ENCODE data around the gene SLC2A9. TPM values are rescaled to one million over a fixed set of nuclear protein-coding genes. Genes with fewer than 3 reads are reported as not detected.

SLC2A9 gene
- total and polyA plus RNA-seq, 2 of the 8 experiments (the other 6 are each of a cell fraction or from before 2014, with no cell fraction given): 0.20 to 0.26 TPM

GRCh38 chr4:9782136-9782436 is 239.2 kb downstream of the SLC2A9 start:
- WGBS, 2 experiments (ENCODE audit: extremely low coverage in 1 of 2, insufficient coverage in 1 of 2, insufficient read length in 1 of 2, insufficient replicate concordance in 2 of 2, low coverage in 1 of 2, low lambda C conversion rate in 2 of 2, missing lambda C conversion rate in 1 of 2): 80% methylated on average over 19 of the region's 22 CpGs; no CpG with 5 or more reads in 1 of the 2 experiments
- POLR2A ChIA-PET (ENCODE audit: partially characterized antibody): no interaction called here
- no peak for FAIRE-seq
- TF ChIP-seq KDM5A (IDR thresholded peaks at IDR 0.05; ENCODE audit: low read length): no peak
- no peak for TF ChIP-seq NRF1 (IDR thresholded peaks at IDR 0.05; ENCODE audit: low read depth, low read length)
- TF ChIP-seq SRF (IDR thresholded peaks at IDR 0.05; ENCODE audit: low read depth, low read length): no peak
- TF ChIP-seq RFX5 (IDR thresholded peaks at IDR 0.05; ENCODE audit: borderline replicate concordance, low read depth, low read length): no peak
- TF ChIP-seq RNF2 (IDR thresholded peaks at IDR 0.05; ENCODE audit: borderline replicate concordance, low read depth, low read length, missing control alignments, poor library complexity, severe bottlenecking): no peak
- no peak for TF ChIP-seq CTCF (IDR thresholded peaks at IDR 0.05; ENCODE audit: control extremely low read depth in 1 of 3, insufficient read depth in 1 of 3, low read depth in 1 of 3, low read length in 3 of 3)
- TF ChIP-seq POU5F1 (IDR thresholded peaks at IDR 0.05; ENCODE audit: low read depth, low read length): no peak
- TF ChIP-seq SIRT6 (IDR thresholded peaks at IDR 0.05; ENCODE audit: low read length): no peak
- TF ChIP-seq YY1 (IDR thresholded peaks at IDR 0.05; ENCODE audit: low read depth, low read length): no peak
- no peak for TF ChIP-seq GTF2F1 (IDR thresholded peaks at IDR 0.05; ENCODE audit: borderline replicate concordance, low read depth, low read length)
- no peak for TF ChIP-seq SP2 (IDR thresholded peaks at IDR 0.05; ENCODE audit: low read length)
- no peak for TF ChIP-seq TBP (IDR thresholded peaks at IDR 0.05; ENCODE audit: low read depth, low read length)

More at GRCh38 chr4:9782136-9782436, 239.2 kb downstream of the SLC2A9 start:
- H3K18ac ChIP-seq (ENCODE audit: extremely low read depth, low read length): no peak overlapping the region
- no peaks in the 10 kb centered on the region for H4K20me1 ChIP-seq (replicated peaks in 1 of 2; ENCODE audit: control insufficient read depth in 1 of 2, insufficient read depth in 2 of 2, low read length in 2 of 2)
- H2AFZ ChIP-seq (ENCODE audit: low read length): 0 out of 2 replicates have a peak overlapping the region, but pooled peaks have one; percentile 50
- no peak overlapping the region for H4K5ac ChIP-seq (ENCODE audit: insufficient read length, low read depth, low read length)
- CTCF ChIA-PET (ENCODE audit: partially characterized antibody): interaction anchor here (1.2 kb wide), 1 partner anchor 100 kb away, joined by 3 read pairs; no protein-coding TSS in a partner anchor
- H3K9me3 ChIP-seq (ENCODE audit: insufficient read depth in 2 of 2, low read depth in 1 of 2, low read length in 1 of 2): no peaks in the 10 kb centered on the region
- peaks cover 13 to 36% (median 31%) of the 10 kb centered on the region in 4 experiments for H3K27me3 ChIP-seq (replicated peaks in 1 of 4; ENCODE audit: control insufficient read depth in 3 of 4, extremely low read depth in 1 of 4, insufficient read depth in 3 of 4, low read length in 3 of 4)
- H2AK5ac ChIP-seq (ENCODE audit: low read depth, low read length): no peak overlapping the region
- H3K27ac ChIP-seq (ENCODE audit: low read depth, low read length): no peak overlapping the region
- no peaks in the 10 kb centered on the region for H3K79me2 ChIP-seq (ENCODE audit: control insufficient read depth in 1 of 2, insufficient read depth in 2 of 2, low read length in 2 of 2)
- no peak overlapping the region for H2BK5ac ChIP-seq (ENCODE audit: low read depth, low read length)
- H3K4me2 ChIP-seq (ENCODE audit: insufficient read depth in 1 of 2, low read depth in 2 of 2, low read length in 2 of 2): peak overlapping the region; percentile 51 to 79
- H3K4me1 ChIP-seq (replicated peaks in 1 of 4; ENCODE audit: control insufficient read depth in 3 of 4, insufficient read depth in 4 of 4, low read length in 3 of 4): no peaks in the 10 kb centered on the region; a peak in 1 of 7 replicates
- no peak overlapping the region for H4K8ac ChIP-seq (ENCODE audit: extremely low read depth, insufficient read depth, low read length)
- 0 out of 2 replicates have a peak overlapping the region, but pooled peaks have one; percentile 39 for H2BK12ac ChIP-seq (ENCODE audit: low read depth, low read length)
- H3K36me3 ChIP-seq (ENCODE audit: control insufficient read depth in 2 of 4, insufficient read depth in 4 of 4, low read length in 3 of 4): no peaks in the 10 kb centered on the region
- no peak overlapping the region for H2BK15ac ChIP-seq (ENCODE audit: low read length)
- no peaks in the 10 kb centered on the region; the same call in 1 of the 2 replicates for H3K23me2 ChIP-seq (ENCODE audit: low read depth, low read length)
- H3K56ac ChIP-seq (replicated peaks; ENCODE audit: insufficient read length, low read depth, low read length): no peak overlapping the region
- H3K4ac ChIP-seq (replicated peaks; ENCODE audit: insufficient read length, low read depth, low read length): no peak overlapping the region
- no peak overlapping the region for H3K23ac ChIP-seq (ENCODE audit: insufficient read length)
- H3K9ac ChIP-seq (replicated peaks in 1 of 4; ENCODE audit: extremely low read depth in 1 of 4, low read depth in 3 of 4, low read length in 3 of 4): no peak overlapping the region
- no peak overlapping the region for H4K91ac ChIP-seq (replicated peaks; ENCODE audit: insufficient read length, low read length)
- no peak overlapping the region for H3K14ac ChIP-seq (ENCODE audit: insufficient read length)
- no peak overlapping the region for H2BK20ac ChIP-seq (ENCODE audit: low read length)
- H3K4me3 ChIP-seq (ENCODE audit: extremely low read depth in 1 of 4, insufficient read depth in 2 of 4, low read depth in 3 of 4, low read length in 4 of 4): peak overlapping the region; percentile 29 to 66 (median 34); a peak in 7 of 8 replicates
- DNase-seq (ENCODE audit: low read depth in 1 of 2, low spot score in 2 of 2): no peak
- H3K79me1 ChIP-seq (ENCODE audit: low read depth, low read length): no peaks in the 10 kb centered on the region
- no peak overlapping the region for H2BK120ac ChIP-seq (replicated peaks; ENCODE audit: low read depth, low read length)
